ENCODE measurements around the gene NKIRAS1.

Gene NKIRAS1

GRCh38 chr3:23869977-23870662 is 46.7 kb downstream of the NKIRAS1 start:
- TF ChIP-seq CTCF (IDR thresholded peaks at IDR 0.05; ENCODE audit: borderline replicate concordance, insufficient read depth, low read depth, low read length): no peak
- no peak overlapping the region for H3K4me3 ChIP-seq (ENCODE audit: low read depth, low read length)

- no peak for TF ChIP-seq CTCF (IDR thresholded peaks at IDR 0.05; ENCODE audit: borderline replicate concordance, insufficient read depth, low read depth, low read length)
- H3K4me3 ChIP-seq (ENCODE audit: low read depth, low read length): no peak overlapping the region
Measured at GRCh38 chr3:23867838-23868237, 49.0 kb downstream of the NKIRAS1 start.

GRCh38 chr3:23867400-23867799 is 49.4 kb downstream of the NKIRAS1 start:
- no peak; the same call in 1 of the 2 replicates for TF ChIP-seq CTCF (IDR thresholded peaks at IDR 0.05; ENCODE audit: borderline replicate concordance, insufficient read depth, low read depth, low read length)
- no peak overlapping the region for H3K4me3 ChIP-seq (ENCODE audit: low read depth, low read length)

GRCh38 chr3:23865595-23866396 is 51.0 kb downstream of the NKIRAS1 start:
- no peak overlapping the region for H3K4me3 ChIP-seq (ENCODE audit: low read depth, low read length)
- no peak for TF ChIP-seq CTCF (IDR thresholded peaks at IDR 0.05; ENCODE audit: borderline replicate concordance, insufficient read depth, low read depth, low read length)

GRCh38 chr3:23864931-23865330 is 51.9 kb downstream of the NKIRAS1 start:
- no peak overlapping the region for H3K4me3 ChIP-seq (ENCODE audit: low read depth, low read length)
- no peak for TF ChIP-seq CTCF (IDR thresholded peaks at IDR 0.05; ENCODE audit: borderline replicate concordance, insufficient read depth, low read depth, low read length)

- no peak for TF ChIP-seq CTCF (IDR thresholded peaks at IDR 0.05; ENCODE audit: borderline replicate concordance, insufficient read depth, low read depth, low read length)
- H3K4me3 ChIP-seq (ENCODE audit: low read depth, low read length): no peak overlapping the region
Measured at GRCh38 chr3:23863060-23863459, 53.7 kb downstream of the NKIRAS1 start.

- no peak overlapping the region for H3K4me3 ChIP-seq (ENCODE audit: low read depth, low read length)
Measured at GRCh38 chr3:23861689-23862088, 55.1 kb downstream of the NKIRAS1 start.

More at GRCh38 chr3:23861689-23862088, 55.1 kb downstream of the NKIRAS1 start:
- no peak for TF ChIP-seq CTCF (IDR thresholded peaks at IDR 0.05; ENCODE audit: borderline replicate concordance, insufficient read depth, low read depth, low read length)
